Measurements from ENCODE around the gene FGF18.

DNA sequence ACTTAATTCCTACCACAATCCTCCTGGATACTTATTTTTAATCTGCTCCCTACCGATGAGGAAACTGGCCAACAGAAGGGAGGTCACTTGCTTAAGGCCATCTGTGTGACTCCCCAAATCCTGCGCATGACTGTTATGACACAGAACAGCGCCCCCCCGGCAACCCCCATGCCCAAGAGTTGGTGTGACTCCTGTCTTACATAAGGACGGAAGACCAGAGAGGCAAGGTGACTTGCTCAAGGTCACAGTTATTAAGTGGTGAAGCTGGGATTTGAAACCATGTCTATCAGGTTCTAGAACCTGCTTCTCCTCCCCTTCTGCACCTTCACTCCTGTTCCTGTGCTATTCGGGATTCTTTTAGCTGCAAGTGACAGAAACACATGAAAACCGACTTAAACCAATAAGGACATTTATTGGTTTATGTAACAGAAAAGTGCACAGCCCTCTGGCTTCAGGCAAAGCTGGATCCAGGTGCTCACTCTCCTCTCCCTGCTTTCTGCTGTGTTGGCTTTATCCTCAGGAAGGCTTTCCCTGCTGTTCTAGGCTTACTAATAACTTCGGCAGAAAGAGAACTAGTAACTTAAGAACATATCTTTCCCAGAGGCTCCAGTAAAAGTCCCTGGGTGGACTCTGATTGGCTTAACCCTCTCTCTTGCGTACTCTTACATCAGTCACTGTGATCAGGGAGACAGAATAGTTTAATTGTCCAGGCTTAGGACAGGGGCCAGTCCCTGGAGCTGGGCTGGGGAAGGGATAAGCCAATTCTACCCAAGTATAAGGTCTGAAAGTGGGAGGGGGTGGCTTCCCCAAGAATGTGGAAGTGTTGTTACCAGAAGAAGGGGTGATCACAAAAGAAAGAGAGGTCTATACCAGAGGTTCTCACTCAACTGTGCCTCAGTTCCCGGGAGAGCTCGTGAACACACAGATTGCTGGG is 43.7 kb downstream of the FGF18 start:
- TF ChIP-seq CTCF (IDR thresholded peaks at IDR 0.05): no peak
- TF ChIP-seq POLR2A (IDR thresholded peaks at IDR 0.05): no peak
